Measurements from ENCODE around the gene NRXN2.

The NRXN2 gene

DNA sequence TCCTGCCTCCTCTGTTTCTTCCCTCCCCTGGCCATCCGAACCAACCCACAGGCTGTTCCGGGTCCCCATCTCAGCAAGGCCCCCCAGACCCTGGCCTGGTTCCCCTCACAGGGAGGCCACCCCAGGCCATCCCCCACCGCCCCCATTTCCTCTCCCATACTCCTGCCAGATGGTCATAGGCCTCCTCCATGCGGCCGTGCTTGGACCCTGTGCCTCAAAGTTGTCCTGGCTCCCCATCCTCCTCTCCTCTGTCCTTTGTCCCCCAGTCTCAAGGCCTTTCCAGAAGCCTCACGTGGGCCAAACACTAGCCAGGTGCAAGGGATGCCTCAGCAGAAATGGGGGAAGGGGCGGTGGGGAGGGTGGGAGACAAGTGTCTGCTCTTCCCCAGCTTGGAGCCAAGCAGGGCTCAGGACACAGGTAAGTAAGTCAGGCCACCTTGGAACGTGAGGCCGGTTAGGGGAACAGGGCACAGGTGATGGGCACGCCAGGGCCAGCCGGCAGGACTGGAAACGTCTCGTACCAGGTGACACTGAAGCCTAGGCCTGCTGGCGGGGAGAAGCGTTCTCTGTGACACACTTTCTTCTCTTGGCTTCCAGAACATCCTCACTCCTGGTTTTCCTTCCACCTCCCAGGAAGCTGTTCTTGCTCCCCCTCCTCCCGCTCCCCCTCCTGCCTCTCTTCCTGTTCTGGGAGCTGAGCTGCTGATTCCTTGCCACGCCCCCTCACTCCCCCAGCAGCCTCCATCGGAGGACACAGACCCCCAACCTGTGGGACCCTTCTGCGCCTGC, 163.5 kb downstream of the NRXN2 start:
- DNase-seq (ENCODE audit: extremely low read depth, low read depth): no peak
- TF ChIP-seq, protein P1, sequence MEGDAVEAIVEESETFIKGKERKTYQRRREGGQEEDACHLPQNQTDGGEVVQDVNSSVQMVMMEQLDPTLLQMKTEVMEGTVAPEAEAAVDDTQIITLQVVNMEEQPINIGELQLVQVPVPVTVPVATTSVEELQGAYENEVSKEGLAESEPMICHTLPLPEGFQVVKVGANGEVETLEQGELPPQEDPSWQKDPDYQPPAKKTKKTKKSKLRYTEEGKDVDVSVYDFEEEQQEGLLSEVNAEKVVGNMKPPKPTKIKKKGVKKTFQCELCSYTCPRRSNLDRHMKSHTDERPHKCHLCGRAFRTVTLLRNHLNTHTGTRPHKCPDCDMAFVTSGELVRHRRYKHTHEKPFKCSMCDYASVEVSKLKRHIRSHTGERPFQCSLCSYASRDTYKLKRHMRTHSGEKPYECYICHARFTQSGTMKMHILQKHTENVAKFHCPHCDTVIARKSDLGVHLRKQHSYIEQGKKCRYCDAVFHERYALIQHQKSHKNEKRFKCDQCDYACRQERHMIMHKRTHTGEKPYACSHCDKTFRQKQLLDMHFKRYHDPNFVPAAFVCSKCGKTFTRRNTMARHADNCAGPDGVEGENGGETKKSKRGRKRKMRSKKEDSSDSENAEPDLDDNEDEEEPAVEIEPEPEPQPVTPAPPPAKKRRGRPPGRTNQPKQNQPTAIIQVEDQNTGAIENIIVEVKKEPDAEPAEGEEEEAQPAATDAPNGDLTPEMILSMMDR (IDR thresholded peaks at IDR 0.05; ENCODE audit: low read depth, low read length, missing control alignments): no peak
- no peak overlapping the region for H3K4me3 ChIP-seq (replicated peaks; ENCODE audit: low read depth, low read length)

DNA sequence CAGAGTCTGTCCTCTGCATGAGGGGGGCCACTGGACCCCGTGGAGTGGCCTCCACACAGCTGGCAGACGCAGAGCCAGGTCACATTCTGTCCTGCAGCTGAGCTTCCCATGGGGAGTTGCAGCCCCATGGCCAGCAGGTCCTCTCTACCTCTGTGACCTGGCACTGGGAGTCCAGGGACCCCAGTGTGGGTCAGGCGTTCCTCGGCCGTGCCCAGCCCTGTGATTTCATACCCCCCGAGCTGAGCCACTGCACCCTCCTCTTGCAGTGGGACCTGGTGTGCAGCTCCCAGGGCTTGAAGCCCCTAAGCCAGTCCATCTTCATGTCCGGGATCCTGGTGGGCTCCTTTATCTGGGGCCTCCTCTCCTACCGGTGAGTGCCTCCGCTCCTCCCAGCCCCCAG, 164.1 kb downstream of the NRXN2 start:
- no peak overlapping the region for H3K4me3 ChIP-seq (replicated peaks; ENCODE audit: low read depth, low read length)
- no peak for DNase-seq (ENCODE audit: extremely low read depth, low read depth)
- TF ChIP-seq, protein P1 (IDR thresholded peaks at IDR 0.05; ENCODE audit: low read depth, low read length, missing control alignments): no peak

DNA sequence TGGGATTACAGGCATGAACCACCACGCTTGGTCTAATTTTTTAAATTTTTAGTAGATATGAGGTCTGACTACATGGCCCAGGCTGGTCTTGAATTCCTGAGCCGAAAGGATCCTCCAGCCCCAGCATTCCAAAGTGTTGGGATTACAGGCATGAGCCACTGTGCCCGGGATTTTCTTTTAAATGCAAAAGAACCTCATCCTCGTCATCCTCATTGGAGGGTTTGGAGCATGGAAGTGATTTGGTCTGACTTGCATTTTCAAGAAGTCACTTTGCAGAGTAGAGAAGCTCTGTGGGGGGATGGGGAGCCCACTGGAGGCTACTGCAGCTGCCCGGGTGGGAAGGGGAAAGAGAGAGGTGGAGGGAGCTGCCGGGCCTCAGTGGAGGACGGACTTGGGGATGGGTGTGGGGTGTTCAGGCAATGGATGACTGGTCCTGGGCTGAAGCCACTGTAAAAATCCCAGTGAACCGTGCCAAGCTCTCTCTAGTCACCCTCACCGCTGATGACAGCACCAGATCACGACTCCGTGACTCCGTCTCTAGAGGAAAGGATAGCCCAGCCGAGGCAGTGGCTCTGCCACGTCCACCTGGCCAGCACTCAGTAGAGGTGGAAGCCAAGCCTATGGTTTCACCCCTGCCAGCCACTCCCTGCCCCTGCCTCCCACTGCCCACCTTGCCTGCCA, 164.8 kb downstream of the NRXN2 start:
- no peak for DNase-seq (ENCODE audit: extremely low read depth, low read depth)
- TF ChIP-seq, protein P1 (IDR thresholded peaks at IDR 0.05; ENCODE audit: low read depth, low read length, missing control alignments): no peak
- no peak overlapping the region for H3K4me3 ChIP-seq (replicated peaks; ENCODE audit: low read depth, low read length)

DNA sequence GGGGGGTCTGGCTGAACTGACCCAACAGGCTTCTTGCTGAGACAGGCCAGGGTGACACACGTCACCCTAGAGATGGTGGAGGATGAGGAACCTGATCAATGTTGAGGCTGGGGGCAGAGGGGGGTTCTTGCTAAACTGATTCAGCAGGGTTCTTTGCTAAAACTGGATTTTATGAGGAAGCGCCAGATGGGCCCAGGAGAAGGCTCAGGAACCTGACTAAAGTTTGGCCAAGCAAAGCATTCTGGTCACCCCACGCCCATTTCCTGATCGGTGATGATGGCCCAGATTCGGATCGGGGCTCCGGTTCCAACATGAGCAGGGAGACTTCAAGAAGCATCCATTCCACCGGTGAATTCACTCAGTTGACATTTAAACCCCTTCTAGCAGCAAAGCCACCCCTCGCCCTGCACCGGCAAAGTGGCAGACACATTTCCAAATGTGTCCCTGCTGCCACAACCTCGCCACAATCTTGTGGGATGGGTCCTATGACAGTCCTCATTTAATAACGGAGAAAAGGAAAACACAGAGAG, 166.2 kb downstream of the NRXN2 start:
- no peak overlapping the region for H3K4me3 ChIP-seq (replicated peaks; ENCODE audit: low read depth, low read length)
- TF ChIP-seq, protein P1 (IDR thresholded peaks at IDR 0.05; ENCODE audit: low read depth, low read length, missing control alignments): no peak
- DNase-seq (ENCODE audit: extremely low read depth, low read depth): no peak

All from HFF-Myc (cell line).